Anterior cingulate cortex (tissue), 58 donors: Measurements from ENCODE around the gene VARS1.
"Not testable (repeated sequence)": the region's sequence is repeated elsewhere in the genome, so short reads cannot be mapped to it uniquely, and the experiment has no call there.

Source experiments
- DNase-seq, 58 donors: peaks; one replicate each; lab custom pipeline; 2025; lab: John Stamatoyannopoulos, UW

The VARS1 gene

DNA sequence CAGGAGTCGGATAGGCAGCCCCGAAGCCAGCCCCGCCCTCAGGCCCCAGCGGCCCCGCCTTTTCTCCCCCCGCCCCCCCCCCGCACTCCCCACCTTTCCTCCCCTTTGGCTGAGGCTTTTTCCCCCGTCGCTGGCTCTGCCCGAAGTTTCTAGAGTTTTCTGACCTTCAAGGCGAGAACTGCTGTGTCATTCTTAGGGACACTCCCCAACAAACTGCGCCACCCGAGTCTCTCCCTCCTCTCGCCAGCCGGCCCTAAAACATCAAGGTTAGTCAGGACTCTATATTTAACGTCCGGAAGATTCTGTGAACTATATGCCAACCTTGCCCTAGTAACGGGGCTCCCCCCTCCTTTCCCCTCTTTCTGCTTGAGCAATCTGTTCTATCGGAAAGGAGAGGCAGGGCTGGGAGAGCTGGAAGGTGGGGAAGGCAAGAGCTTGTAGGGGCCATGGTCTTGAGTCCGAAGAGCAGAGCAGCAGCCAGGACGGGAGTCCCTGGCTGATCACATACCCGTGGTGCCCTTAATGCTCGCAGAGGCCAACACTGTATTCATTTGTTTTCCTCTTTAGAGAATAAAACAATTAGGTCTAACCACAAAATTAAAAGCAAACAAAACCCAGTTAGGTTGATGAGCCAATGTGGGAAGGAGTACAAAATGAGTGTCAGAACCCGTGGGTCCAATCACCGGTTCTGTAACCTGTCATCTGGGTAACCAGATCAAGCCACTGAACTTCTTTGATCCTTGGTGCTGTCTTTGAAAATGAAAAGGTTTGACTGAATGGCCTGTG lies 26.7 kb upstream of the VARS1 start:
- peak in 55 of 58 donors; percentile 19 to 87 (median 72) for DNase-seq

DNA sequence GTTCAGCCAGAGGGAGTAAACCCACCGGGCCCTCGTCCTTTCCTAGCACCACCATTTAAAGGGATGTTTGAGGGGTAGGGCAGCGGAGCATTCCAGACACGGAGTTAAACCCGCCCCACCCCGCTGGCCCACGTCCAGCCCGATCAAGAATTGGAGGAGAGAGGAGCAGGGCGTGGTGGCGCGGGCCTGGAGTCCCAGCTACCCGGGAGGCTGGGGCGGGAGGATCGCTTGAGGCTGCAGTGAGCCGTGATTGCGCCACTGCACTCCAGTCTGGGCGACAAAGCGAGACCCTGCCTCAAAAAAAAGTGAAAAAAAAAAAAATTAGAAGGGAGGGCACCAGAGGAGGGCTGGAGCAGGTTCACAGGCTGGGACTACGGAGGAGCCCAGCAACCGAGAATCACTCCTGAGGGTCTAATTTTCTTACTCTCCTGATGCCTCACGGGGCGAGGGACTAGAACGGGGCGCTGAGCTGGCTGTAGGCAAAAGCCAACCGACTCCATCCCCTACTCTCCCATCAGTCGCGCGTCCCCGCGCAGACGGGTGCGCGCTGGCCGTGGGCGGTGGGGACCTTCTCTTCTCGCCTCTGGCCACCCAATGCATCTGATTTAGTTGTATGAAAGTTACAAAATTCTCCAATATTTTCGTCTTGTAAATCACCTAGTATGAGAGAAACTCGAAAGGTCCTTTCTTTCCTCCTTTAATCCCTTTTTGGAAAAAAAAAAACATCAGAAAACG lies 25.9 kb upstream of the VARS1 start:
- DNase-seq = peak in 47 of 58 donors; percentile 15 to 84 (median 61)

DNA sequence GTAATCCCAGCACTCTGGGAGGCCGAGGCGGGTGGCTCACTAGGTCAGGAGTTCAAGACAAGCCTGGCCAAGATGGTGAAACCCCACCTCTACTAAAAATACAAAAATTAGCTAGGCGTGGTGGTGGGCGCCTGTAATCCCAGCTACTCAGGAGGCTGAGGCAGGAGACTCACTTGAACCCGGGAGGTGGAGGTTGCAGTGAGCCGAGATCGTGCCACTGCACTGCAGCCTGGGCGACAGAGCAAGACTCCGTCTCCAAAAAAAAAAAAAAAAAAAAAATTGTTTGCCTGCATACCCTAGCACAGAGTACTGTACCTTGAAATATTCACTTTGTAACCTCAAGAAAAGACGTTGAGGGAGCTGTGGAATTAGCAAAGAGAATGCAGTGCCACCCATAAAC lies 24.8 kb upstream of the VARS1 start:
- not testable (repeated sequence) for DNase-seq

DNA sequence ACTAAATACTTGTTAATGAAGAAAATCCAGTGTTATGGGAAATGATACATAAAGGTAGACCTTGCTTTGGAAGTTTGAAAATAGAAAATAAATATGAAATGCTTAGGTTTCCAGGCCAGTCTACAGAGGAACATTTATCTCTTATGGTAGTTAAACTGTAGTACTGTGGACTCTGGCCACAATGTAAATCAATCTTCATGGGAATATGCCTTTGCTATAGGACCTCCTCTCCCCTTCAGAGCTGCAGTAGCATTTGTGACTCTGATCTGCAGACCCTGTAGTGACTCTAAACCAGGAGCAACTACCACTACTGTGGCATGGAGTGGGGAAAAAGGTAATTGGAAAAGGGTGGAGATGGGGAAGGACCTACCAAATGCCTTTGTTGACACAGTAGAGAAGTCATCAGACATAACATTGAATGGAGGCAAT lies 24.3 kb upstream of the VARS1 start:
- DNase-seq = no peak

DNA sequence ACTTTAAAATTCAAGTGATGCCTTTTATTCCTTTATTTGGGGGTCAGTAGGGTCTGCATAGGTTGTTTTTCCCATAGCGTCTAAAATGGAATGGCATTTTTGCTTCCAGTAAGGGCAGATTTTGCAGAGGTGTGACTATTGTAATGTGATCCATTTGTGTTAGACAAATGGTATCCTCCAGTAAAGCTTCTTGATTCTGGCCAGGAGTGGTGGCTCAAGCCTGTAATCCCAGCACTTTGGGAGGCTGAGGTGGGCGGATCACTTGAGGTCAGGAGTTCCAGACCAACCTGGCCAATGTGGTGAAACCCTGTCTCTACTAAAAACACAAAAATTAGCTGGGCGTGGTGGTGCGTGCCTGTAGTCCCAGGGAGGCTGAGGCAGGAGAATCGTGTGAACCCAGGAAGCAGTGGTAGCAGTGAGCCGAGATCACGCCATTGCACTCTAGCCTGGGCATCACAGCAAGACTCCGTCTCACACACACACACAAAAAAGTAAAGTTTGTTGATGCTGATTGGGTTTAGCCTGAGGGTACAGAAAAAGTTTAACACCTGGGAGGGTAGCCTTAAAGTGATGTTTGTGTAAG lies 22.5 kb upstream of the VARS1 start:
- DNase-seq = peak in 19 of 58 donors; percentile 14 to 71 (median 48)

DNA sequence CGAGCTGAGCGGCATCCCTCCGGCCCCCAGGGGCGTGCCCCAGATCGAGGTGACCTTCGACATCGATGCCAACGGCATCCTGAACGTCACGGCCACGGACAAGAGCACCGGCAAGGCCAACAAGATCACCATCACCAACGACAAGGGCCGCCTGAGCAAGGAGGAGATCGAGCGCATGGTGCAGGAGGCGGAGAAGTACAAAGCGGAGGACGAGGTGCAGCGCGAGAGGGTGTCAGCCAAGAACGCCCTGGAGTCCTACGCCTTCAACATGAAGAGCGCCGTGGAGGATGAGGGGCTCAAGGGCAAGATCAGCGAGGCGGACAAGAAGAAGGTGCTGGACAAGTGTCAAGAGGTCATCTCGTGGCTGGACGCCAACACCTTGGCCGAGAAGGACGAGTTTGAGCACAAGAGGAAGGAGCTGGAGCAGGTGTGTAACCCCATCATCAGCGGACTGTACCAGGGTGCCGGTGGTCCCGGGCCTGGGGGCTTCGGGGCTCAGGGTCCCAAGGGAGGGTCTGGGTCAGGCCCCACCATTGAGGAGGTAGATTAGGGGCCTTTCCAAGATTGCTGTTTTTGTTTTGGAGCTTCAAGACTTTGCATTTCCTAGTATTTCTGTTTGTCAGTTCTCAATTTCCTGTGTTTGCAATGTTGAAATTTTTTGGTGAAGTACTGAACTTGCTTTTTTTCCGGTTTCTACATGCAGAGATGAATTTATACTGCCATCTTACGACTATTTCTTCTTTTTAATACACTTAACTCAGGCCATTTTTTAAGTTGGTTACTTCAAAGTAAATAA lies 21.8 kb upstream of the VARS1 start:
- peak in 27 of 58 donors; percentile 6 to 81 (median 38) for DNase-seq

DNA sequence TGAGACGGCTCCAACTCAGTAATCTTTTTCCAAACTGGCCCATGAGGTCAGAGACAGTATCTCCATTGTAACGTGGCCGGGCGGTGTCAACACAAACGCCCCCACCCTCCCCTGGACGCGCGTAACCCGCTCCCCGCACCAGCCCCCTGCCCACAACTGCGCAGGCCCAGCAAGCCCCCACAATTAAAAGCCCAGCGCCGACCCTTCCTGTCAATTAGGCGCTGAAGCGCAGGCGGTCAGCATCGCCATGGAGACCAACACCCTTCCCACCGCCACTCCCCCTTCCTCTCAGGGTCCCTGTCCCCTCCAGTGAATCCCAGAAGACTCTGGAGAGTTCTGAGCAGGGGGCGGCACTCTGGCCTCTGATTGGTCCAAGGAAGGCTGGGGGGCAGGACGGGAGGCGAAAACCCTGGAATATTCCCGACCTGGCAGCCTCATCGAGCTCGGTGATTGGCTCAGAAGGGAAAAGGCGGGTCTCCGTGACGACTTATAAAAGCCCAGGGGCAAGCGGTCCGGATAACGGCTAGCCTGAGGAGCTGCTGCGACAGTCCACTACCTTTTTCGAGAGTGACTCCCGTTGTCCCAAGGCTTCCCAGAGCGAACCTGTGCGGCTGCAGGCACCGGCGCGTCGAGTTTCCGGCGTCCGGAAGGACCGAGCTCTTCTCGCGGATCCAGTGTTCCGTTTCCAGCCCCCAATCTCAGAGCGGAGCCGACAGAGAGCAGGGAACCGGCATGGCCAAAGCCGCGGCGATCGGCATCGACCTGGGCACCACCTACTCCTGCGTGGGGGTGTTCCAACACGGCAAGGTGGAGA lies 19.7 kb upstream of the VARS1 start, which contains the start of the genes HSPA1A and HSPA1L:
HSPA1A (plus strand) TSS at position 519 of the 814 bp plus-strand sequence; CDS start at position 733, 214 bp downstream.
HSPA1L (minus strand) TSS at position 259 of the 814 bp plus-strand sequence. CDS start 3,311 bp downstream, outside the sequence.
- peak; percentile 88 to 99 (median 96) for DNase-seq

DNA sequence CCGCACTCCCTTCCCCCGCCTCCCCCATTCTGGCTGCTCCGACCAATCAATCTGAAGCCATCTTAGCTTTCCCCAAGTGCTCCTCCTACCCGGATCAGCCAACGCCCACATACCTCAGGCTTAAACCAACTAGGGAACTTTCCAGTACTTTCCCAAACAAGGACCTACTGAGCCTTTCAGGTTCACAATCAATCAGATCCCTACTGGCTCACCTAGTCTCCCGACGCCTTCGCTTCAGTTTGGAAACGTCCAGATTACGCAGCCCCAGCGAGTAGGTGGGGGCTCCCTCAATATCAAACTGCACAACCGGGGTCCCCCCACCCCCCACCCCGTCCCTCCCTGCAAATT lies 19.1 kb upstream of the VARS1 start:
- peak; percentile 41 to 96 (median 90) for DNase-seq

DNA sequence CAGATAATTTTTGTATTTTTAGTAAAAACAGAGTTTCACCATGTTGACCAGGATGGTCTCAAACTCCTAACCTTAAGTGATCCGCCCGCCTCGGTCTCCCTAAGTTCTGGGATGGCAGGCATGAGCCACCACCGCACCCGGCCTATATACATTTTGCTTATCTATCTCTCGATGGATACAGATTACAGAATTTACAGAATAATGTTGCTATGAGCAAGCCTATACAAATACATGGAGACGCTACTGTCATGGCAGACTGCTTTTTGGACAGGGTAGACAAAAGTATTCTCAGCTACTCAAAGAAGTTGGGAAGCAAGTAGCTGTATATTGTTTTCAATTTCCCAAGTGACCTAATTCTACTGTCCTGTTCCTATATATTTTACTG lies 17.9 kb upstream of the VARS1 start:
- no peak for DNase-seq

DNA sequence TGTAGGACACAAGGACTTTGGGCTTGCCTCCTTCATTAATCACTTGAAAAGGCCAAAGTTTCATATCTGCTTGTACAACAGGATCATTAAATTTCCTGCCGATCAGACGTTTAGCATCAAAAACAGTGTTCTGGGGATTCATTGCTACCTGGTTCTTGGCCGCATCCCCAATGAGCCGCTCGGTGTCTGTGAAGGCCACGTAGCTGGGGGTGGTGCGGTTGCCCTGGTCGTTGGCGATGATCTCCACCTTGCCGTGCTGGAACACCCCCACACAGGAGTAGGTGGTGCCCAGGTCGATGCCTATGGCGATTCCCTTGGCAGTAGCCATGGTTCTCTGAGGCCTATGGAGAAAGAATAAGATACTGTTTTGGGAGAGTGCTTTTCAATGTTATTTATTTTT lies 16.1 kb upstream of the VARS1 start:
- no peak for DNase-seq

DNA sequence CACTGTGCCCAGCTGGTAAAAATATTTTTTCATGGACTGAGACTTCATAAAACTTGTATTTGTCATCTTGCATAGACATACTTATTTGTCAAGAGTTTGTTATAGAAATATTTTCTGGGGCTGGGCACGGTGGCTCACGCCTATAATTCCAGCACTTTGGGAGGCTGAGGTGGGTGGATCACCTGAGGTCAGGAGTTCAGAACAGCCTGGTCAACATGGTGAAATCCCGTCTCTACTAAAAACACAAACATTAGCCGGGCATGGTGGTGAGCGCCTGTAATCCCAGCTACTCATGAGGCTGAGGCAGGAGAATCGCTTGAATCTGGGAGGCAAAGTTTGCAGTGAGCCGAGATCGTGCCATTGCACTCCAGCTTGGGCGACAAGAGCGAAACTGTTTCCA lies 13.0 kb upstream of the VARS1 start:
- DNase-seq = not testable (repeated sequence)

DNA sequence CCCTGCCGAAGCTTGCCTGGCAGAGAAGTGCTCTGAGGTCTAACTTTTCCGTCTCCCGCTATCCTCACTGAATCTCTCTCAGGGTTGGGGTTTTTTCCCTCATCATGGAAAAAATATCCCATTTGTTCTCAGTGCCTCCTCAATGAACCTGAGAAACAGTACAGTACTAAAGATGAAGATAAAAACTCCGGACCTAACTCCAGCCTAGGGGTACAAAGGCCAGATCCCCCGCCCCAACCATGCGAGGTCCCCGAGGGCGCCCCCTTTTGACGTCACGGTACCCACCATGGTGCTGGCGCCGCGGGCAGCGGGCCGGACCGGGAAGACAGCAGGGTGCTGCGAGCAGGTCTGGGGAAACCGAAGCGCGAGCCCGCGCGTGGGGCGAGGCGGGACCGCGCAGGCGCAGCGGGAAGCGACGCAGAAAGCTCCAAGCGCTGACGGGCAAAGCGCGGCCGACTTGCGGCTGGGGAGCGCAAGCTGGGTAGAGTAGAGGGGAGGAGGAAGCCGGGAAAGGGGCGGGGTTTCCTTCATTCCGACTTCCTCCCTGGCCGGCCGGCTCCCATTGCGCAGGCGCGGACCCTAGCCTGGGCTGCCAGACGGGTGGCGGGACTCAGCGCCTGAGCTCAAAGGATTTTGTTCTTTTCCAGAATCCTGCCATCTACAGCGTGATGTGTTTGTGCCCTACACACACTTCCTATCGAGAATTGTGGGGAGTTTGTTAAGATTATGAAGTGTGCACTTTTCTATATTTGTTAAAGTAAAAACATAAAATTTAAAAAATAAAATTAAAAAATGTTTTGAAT lies 11.1 kb upstream of the VARS1 start, which contains the start of gene LSM2:
LSM2 (minus strand) TSS at position 497 of the 803 bp plus-strand sequence; CDS start at position 288, 209 bp downstream.
- peak; percentile 73 to 98 (median 96) for DNase-seq

DNA sequence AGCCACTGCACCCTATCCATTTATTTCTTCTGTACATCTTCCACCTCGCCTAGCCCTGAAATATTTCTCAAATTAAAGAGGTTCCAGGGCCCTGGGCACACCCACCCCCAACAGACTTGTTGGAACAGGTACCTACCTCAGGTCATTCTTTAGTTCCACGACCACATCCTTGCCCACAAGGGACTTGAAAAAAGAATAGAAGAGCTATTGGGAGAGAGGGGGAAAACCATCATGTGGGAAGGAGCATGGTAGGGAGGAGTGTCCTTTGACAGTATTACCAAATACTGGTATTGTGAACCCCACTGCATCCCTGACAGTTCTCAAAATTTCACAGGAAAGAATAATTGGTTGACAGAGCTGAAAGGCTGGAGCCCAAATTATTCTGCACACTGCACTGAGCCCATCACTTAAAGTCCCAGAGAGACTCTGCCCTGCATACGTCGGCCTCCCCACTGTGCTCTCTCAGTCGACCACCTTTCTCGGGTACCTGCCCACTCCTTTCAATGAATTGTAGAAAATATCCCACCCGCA lies 10.5 kb upstream of the VARS1 start:
- no peak for DNase-seq

DNA sequence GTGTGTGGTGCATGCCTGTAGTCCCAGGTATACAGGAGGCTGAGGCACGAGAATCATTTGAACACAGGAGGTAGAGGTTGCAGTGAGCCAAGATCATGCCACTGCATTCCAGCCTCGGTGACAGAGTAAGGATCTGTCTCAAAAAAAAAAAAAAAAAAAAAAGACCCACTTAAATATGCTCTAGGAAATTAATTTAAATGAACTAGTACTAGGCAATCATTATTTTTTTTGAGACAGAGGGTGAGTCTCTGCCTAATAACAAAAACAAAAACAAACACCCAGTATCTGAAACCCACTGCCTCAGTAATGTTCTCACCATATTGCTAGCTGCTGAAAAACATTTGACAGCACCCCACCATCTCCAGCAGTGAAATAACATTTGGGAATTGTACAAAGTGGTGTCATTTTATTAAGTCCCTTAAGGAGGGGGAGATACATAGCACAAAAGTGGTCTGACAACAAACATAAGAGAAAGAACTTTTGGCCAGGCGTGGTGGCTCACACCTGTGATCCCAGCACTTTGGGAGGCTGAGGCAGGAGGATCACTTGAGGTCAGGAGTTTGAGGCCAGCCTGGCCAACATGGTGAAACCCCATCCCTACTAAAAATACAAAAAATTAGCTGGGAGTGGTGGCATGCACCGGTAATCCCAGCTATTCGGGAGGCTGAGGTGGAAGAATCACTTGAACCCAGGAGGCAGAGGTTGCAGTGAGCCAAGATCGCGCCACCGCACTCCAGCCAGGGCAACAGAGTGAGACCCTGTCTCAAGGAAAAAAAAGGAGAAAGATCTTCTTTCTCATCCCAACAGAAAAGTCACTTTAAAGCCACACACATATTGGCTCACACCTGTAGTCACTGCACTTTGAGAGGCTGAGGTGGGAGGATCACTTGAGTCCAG lies 5.7 kb upstream of the VARS1 start:
- not testable (repeated sequence) for DNase-seq

DNA sequence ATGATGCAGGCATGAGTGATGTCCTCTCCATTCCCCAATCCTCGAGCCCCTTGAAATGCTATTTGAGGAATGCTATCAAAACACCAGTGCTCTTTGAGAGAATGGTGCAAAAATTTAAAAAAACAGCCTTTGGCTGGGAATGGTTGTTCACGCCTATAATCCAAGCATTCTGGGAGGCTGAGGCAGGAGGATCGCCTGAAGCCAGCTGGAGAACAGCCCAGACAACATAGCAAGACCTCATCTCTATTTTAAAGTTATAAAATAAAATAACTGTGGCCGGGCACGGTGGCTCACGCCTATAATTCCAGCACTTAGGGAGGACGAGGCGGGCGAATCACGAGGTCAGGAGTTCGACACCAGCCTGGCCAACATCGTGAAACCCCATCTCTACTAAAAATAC lies 4.2 kb upstream of the VARS1 start:
- DNase-seq = no peak

DNA sequence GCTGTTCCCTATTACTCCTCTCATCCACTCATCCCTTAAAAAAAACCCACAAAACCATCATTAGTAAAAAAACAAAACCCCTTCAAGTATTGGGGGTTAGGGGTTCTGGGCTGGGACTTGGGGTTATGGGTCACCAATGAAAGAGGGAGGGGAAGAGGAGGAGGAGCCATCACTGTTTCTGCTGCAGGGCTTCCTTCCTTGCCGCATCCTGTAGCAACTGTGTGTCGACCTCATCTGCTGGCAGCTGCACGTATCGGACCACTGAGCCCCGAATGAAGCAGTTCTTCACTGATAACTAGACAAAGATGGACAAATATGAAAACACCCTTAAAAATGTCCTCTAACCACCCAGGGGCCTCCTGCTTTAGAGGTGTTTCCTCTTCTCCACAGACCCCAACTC lies 2.0 kb upstream of the VARS1 start:
- no peak for DNase-seq

DNA sequence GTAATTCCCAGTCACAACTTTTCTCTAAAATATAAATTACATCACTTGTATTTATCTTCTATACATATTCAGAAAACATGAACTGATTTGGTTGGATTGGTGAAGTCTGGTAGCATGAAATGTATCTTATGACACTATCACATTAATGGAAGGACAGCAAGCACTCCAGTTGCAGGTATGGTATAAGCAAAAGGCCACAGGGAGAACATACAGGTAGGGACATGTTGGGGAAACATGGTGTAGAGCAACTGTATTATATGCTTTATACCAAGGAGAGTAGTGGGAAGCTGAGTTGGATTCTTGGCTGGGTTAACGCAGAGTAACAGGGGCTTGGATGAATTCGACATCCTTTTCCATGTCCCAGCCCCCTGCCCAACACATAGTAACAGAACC lies 1.4 kb upstream of the VARS1 start:
- DNase-seq = no peak
